Stimulated activated CD4-positive, alpha-beta T cell treated with anti-CD3 and anti-CD28 coated beads, TNF-alpha, amount 100 ng/mL, for 24 hours (primary cell): ENCODE results near the gene CXorf51B.
"Not testable (repeated sequence)": the region's sequence is repeated elsewhere in the genome, so short reads cannot be mapped to it uniquely, and the experiment has no call there.

Source experiments
- DNase-seq, 3 experiments: peaks; one replicate each; pipeline ENCODE4 v3.0.0-alpha.2; 2020; ENCODE audit warnings: low read depth in 3 of 3

The CXorf51B gene

DNA sequence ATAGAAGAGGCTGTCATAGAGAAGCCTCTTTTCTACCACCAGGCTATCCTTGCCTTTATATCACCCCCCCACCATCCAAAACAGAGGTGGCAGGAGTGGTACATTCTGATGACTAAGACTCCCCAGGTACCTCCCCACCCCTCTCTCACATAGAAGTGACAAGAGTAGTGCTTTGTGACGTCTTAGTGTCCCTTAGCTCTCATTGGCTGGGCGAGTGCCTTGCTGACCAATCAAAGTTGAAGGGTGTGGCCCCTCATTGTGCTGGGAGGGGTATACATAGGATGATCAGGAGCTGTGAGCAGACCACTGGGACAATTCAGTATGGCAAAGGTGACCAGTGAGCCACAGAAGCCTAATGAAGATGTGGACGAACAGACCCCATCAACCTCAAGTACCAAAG, at the start of gene CXorf51B:
Gene CXorf51B, plus strand, starts transcription at position 301 of the 400 bp plus-strand sequence. Its CDS starts 21 bp downstream, at position 322.
- DNase-seq: not testable (repeated sequence)

GRCh38 chrX:146814644-146815043, 5.1 kb downstream of the CXorf51B start, which contains the start of gene CXorf51A:
Gene CXorf51A, minus strand, starts transcription at chrX:146814744. Its CDS starts 21 bp downstream, at chrX:146814723.
- not testable (repeated sequence) for DNase-seq

GRCh38 chrX:146831994-146832393, 22.4 kb downstream of the CXorf51B start:
- no peak for DNase-seq

- DNase-seq: no peak
These were observed 44.7 kb downstream of the CXorf51B start for GRCh38 chrX:146854281-146854680.
